GM12891 (cell line): ENCODE data around the gene KCNH1.

ENCODE experiments used
- PAX5 ChIP-seq: IDR thresholded peaks from 2 replicates; pipeline ENCODE4 v1.6.1; 2011; ENCODE audit warnings: low read length, moderate library complexity, mild to moderate bottlenecking; ENCODE audit not compliant: insufficient read depth, severe bottlenecking
- POLR2A ChIP-seq: IDR thresholded peaks from 2 replicates; pipeline ENCODE4 v1.6.1; 2011; ENCODE audit warnings: low read depth, low read length, control low read depth
- POLR2AphosphoS5 ChIP-seq: IDR thresholded peaks from 2 replicates; pipeline ENCODE4 v1.6.1; 2011; ENCODE audit warnings: low read depth, low read length, control low read depth
- SPI1 ChIP-seq: IDR thresholded peaks from 2 replicates; pipeline ENCODE4 v1.6.1; 2011; ENCODE audit warnings: low read depth, low read length, control low read depth
- TAF1 ChIP-seq: IDR thresholded peaks from 2 replicates; pipeline ENCODE4 v1.6.1; 2011; ENCODE audit warnings: low read depth, low read length, control low read depth

DNA sequence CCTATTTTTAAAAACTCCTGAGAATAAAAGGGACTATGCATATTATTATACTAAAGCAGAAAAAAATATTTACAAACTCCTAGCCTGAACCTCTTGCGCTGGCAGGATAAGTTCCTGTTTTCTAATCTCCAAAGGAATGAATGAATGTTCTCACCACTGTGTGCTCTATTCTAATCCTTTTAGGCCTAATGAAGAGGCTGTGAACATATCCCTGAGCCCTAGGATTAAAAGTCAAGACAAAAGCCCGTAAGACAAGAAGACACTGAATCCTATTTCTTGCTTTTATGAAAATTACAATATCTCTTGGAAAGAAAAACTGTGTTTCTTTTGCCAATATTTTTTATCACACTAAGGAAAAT is 487.7 kb downstream of the KCNH1 start:
- TF ChIP-seq POLR2A (no peak), POLR2AphosphoS5 (no peak), TAF1 (no peak), SPI1 (no peak), PAX5 (no peak)
